ENCODE results near the gene ZWILCH.

The ZWILCH gene

GRCh38 chr15:66488525-66488924, 16.6 kb upstream of the ZWILCH start:
- H3K79me1 ChIP-seq (ENCODE audit: low read length) = peaks cover 2% of the 10 kb centered on the region
- H4K8ac ChIP-seq (ENCODE audit: low read depth, low read length) = no peak overlapping the region
- no peak overlapping the region for H3K18ac ChIP-seq (ENCODE audit: low read length)
- H3K27ac ChIP-seq (ENCODE audit: low read depth, low read length) = no peak overlapping the region
- H2AK5ac ChIP-seq (ENCODE audit: low read length) = no peak overlapping the region
- DNase-seq = no peak
- H3K4me3 ChIP-seq (ENCODE audit: low read length) = no peak overlapping the region
- no peak overlapping the region for H2BK15ac ChIP-seq (replicated peaks; ENCODE audit: low read depth)
- no peaks in the 10 kb centered on the region for H3K79me2 ChIP-seq (ENCODE audit: control insufficient read depth, insufficient read depth, low read length)
- WGBS (ENCODE audit: extremely low coverage, insufficient coverage, low lambda C conversion rate) = no CpG with 5 or more reads among the region's 5 CpGs
- no peak overlapping the region for H3K4ac ChIP-seq (ENCODE audit: low read depth, low read length)
- no peak overlapping the region for H3K56ac ChIP-seq (ENCODE audit: low read length)
- H3K4me2 ChIP-seq (ENCODE audit: low read length) = no peak overlapping the region
- no peaks in the 10 kb centered on the region for H3K4me1 ChIP-seq (ENCODE audit: control insufficient read depth, low read depth, low read length)
- H2BK5ac ChIP-seq (ENCODE audit: low read length) = no peak overlapping the region
- H4K5ac ChIP-seq (ENCODE audit: low read length) = no peak overlapping the region
- peaks cover 7% of the 10 kb centered on the region for H3K36me3 ChIP-seq (ENCODE audit: control insufficient read depth, insufficient read depth, low read length)
- no peak overlapping the region for H2BK120ac ChIP-seq (ENCODE audit: low read depth, low read length)
- no peak overlapping the region for H3K23ac ChIP-seq (ENCODE audit: low read length)
- no peak overlapping the region for H3K9ac ChIP-seq (ENCODE audit: low read length)
- no peaks in the 10 kb centered on the region for H3K27me3 ChIP-seq (ENCODE audit: insufficient read depth, low read length, poor library complexity)

DNA sequence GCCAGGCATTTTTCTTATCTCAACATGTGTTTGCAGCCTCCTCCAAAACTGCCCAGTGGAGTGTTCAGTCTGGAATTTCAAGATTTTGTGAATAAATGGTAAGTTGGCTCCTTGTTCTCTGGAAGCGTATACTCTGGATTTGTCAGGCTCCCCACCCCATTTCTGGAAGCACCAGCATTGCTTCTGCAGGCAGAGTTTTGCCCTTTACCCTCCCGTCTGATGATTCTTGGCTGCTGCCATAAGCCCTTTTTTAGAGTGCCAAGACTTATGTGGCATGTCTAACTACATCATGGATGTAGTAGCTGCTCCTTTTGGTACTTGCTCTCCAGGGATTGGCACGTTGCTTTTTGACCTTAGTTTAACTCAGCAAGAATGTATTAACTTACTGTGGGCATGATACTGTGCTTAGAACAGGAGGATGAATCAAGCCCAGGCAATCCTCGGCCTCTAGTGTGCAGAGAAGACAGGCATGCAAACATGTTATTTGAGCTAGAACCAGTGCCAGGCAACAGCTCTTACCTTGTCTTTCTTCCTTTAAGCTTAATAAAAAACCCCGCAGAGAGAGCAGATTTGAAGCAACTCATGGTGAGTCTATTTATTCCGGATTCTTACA, 15.8 kb upstream of the ZWILCH start:
- H3K79me2 ChIP-seq (ENCODE audit: control insufficient read depth, insufficient read depth, low read length) = no peaks in the 10 kb centered on the region
- no peak overlapping the region for H3K18ac ChIP-seq (ENCODE audit: low read length)
- no peak overlapping the region for H3K4ac ChIP-seq (ENCODE audit: low read depth, low read length)
- no peak overlapping the region for H2BK120ac ChIP-seq (ENCODE audit: low read depth, low read length)
- no peak overlapping the region for H2AK5ac ChIP-seq (ENCODE audit: low read length)
- no peak overlapping the region for H4K5ac ChIP-seq (ENCODE audit: low read length)
- H2BK15ac ChIP-seq (replicated peaks; ENCODE audit: low read depth) = no peak overlapping the region
- H3K36me3 ChIP-seq (ENCODE audit: control insufficient read depth, insufficient read depth, low read length) = peaks cover 7% of the 10 kb centered on the region
- H3K27me3 ChIP-seq (ENCODE audit: insufficient read depth, low read length, poor library complexity) = no peaks in the 10 kb centered on the region
- WGBS (ENCODE audit: extremely low coverage, insufficient coverage, low lambda C conversion rate) = no CpG with 5 or more reads among the region's 6 CpGs
- no peak overlapping the region for H3K23ac ChIP-seq (ENCODE audit: low read length)
- H3K4me1 ChIP-seq (ENCODE audit: control insufficient read depth, low read depth, low read length) = no peaks in the 10 kb centered on the region
- no peak overlapping the region for H3K56ac ChIP-seq (ENCODE audit: low read length)
- no peak overlapping the region for H3K4me3 ChIP-seq (ENCODE audit: low read length)
- H3K27ac ChIP-seq (ENCODE audit: low read depth, low read length) = no peak overlapping the region
- DNase-seq = no peak
- H3K9ac ChIP-seq (ENCODE audit: low read length) = no peak overlapping the region
- H3K4me2 ChIP-seq (ENCODE audit: low read length) = no peak overlapping the region
- H4K8ac ChIP-seq (ENCODE audit: low read depth, low read length) = no peak overlapping the region
- peaks cover 2% of the 10 kb centered on the region for H3K79me1 ChIP-seq (ENCODE audit: low read length)
- H2BK5ac ChIP-seq (ENCODE audit: low read length) = no peak overlapping the region

DNA sequence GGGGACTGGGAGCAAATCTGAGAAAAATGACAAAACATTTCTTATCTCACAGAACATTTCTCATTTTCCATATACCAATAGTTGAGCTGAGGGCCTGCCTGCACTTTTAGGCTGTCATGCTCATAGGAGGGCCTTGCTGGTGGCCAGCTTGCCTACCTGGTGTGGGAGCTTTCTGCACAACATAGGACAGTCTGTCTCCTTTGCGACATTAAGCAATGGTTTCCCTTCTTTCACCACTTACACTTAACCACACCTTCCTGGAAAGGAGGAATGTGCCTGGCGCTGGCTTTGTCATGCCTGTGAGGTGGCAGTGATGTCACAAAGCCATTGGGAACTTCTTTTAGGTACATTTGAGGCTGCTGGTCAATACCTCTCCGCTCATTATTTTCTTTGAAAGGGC, 13.3 kb upstream of the ZWILCH start:
- Histone ChIP-seq H3K4me2 (ENCODE audit: low read length) (no peak overlapping the region), H2BK120ac (ENCODE audit: low read depth, low read length) (no peak overlapping the region), H3K79me1 (ENCODE audit: low read length) (peaks cover 1% of the 10 kb centered on the region), H3K23ac (ENCODE audit: low read length) (no peak overlapping the region), H2BK15ac (replicated peaks; ENCODE audit: low read depth) (no peak overlapping the region), H3K36me3 (ENCODE audit: control insufficient read depth, insufficient read depth, low read length) (peaks cover 7% of the 10 kb centered on the region), H3K9ac (ENCODE audit: low read length) (no peak overlapping the region), H4K5ac (ENCODE audit: low read length) (no peak overlapping the region), H3K4ac (ENCODE audit: low read depth, low read length) (no peak overlapping the region), H3K56ac (ENCODE audit: low read length) (no peak overlapping the region), H3K4me3 (ENCODE audit: low read length) (no peak overlapping the region), H4K8ac (ENCODE audit: low read depth, low read length) (no peak overlapping the region), H3K27me3 (ENCODE audit: insufficient read depth, low read length, poor library complexity) (no peaks in the 10 kb centered on the region), H3K4me1 (ENCODE audit: control insufficient read depth, low read depth, low read length) (no peaks in the 10 kb centered on the region), H3K27ac (ENCODE audit: low read depth, low read length) (no peak overlapping the region), H2BK5ac (ENCODE audit: low read length) (no peak overlapping the region), H2AK5ac (ENCODE audit: low read length) (no peak overlapping the region), H3K18ac (ENCODE audit: low read length) (no peak overlapping the region), H3K79me2 (ENCODE audit: control insufficient read depth, insufficient read depth, low read length) (no peaks in the 10 kb centered on the region)
- DNase-seq = no peak
- WGBS (ENCODE audit: extremely low coverage, insufficient coverage, low lambda C conversion rate) = no CpG with 5 or more reads among the region's 3 CpGs

DNA sequence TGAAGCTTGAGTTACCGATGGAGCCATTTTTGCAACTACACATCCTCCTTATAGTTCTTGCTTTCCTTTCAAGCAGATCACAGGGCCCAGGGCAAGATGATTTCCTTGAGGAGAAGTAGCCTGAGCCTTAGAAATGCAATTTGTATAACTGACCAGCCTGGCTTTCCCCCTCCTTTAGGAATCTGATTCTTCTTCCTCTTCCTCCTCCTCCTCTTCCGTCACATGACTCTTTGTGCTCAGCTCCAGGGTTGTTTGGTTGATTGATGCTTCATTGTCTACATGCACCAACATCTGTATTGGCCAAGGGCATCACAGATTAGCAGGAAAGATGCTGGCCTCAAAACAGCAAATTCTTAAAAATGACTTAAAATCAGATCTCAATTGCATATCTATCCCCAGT, 10.9 kb upstream of the ZWILCH start:
- Histone ChIP-seq H3K4ac (ENCODE audit: low read depth, low read length) (no peak overlapping the region), H2AK5ac (ENCODE audit: low read length) (no peak overlapping the region), H2BK15ac (replicated peaks; ENCODE audit: low read depth) (no peak overlapping the region), H3K23ac (ENCODE audit: low read length) (no peak overlapping the region), H3K56ac (ENCODE audit: low read length) (no peak overlapping the region), H3K36me3 (ENCODE audit: control insufficient read depth, insufficient read depth, low read length) (peaks cover 10% of the 10 kb centered on the region), H3K4me1 (ENCODE audit: control insufficient read depth, low read depth, low read length) (no peaks in the 10 kb centered on the region), H4K8ac (ENCODE audit: low read depth, low read length) (no peak overlapping the region), H2BK5ac (ENCODE audit: low read length) (no peak overlapping the region), H3K9ac (ENCODE audit: low read length) (no peak overlapping the region), H3K79me1 (ENCODE audit: low read length) (peaks cover 3% of the 10 kb centered on the region), H3K18ac (ENCODE audit: low read length) (no peak overlapping the region), H3K27me3 (ENCODE audit: insufficient read depth, low read length, poor library complexity) (no peaks in the 10 kb centered on the region), H3K4me3 (ENCODE audit: low read length) (no peak overlapping the region), H3K27ac (ENCODE audit: low read depth, low read length) (no peak overlapping the region), H3K4me2 (ENCODE audit: low read length) (no peak overlapping the region), H3K79me2 (ENCODE audit: control insufficient read depth, insufficient read depth, low read length) (no peaks in the 10 kb centered on the region), H2BK120ac (ENCODE audit: low read depth, low read length) (no peak overlapping the region), H4K5ac (ENCODE audit: low read length) (no peak overlapping the region)
- DNase-seq = no peak
- WGBS (ENCODE audit: extremely low coverage, insufficient coverage, low lambda C conversion rate) = no CpG with 5 or more reads among the region's 2 CpGs

GRCh38 chr15:66496951-66497501, 8.1 kb upstream of the ZWILCH start:
- H3K9ac ChIP-seq (ENCODE audit: low read length) = peak overlapping the region; percentile 91
- no peak for DNase-seq
- no peaks in the 10 kb centered on the region for H3K27me3 ChIP-seq (ENCODE audit: insufficient read depth, low read length, poor library complexity)
- H2BK15ac ChIP-seq (replicated peaks; ENCODE audit: low read depth) = no peak overlapping the region
- peaks cover 3% of the 10 kb centered on the region for H3K79me1 ChIP-seq (ENCODE audit: low read length)
- H3K4me1 ChIP-seq (ENCODE audit: control insufficient read depth, low read depth, low read length) = no peaks in the 10 kb centered on the region
- H3K79me2 ChIP-seq (ENCODE audit: control insufficient read depth, insufficient read depth, low read length) = peaks cover 7% of the 10 kb centered on the region
- H3K36me3 ChIP-seq (ENCODE audit: control insufficient read depth, insufficient read depth, low read length) = peaks cover 8% of the 10 kb centered on the region
- H4K8ac ChIP-seq (ENCODE audit: low read depth, low read length) = no peak overlapping the region
- H3K23ac ChIP-seq (ENCODE audit: low read length) = peak overlapping the region; percentile 73
- H3K27ac ChIP-seq (ENCODE audit: low read depth, low read length) = peak overlapping the region; percentile 79
- H4K5ac ChIP-seq (ENCODE audit: low read length) = peak overlapping the region; percentile 47
- H2BK120ac ChIP-seq (ENCODE audit: low read depth, low read length) = no peak overlapping the region
- peak overlapping the region; percentile 83 for H3K4ac ChIP-seq (ENCODE audit: low read depth, low read length)
- peak overlapping the region; percentile 94 for H3K56ac ChIP-seq (ENCODE audit: low read length)
- H3K18ac ChIP-seq (ENCODE audit: low read length) = no peak overlapping the region
- peak overlapping the region; percentile 65 for H2BK5ac ChIP-seq (ENCODE audit: low read length)
- WGBS (ENCODE audit: extremely low coverage, insufficient coverage, low lambda C conversion rate) = no CpG with 5 or more reads among the region's 17 CpGs
- H3K4me2 ChIP-seq (ENCODE audit: low read length) = peak overlapping the region; percentile 83
- H2AK5ac ChIP-seq (ENCODE audit: low read length) = peak overlapping the region; percentile 48
- peak overlapping the region; percentile 71 for H3K4me3 ChIP-seq (ENCODE audit: low read length)

Measured in mesendoderm (in vitro differentiated cells).